Measurements from ENCODE around the gene ABCD3.

ABCD3 gene

GRCh38 chr1:94528299-94528698, 110.1 kb downstream of the ABCD3 start:
- FAIRE-seq: no peak

- FAIRE-seq: no peak
Measured at GRCh38 chr1:94528826-94529225, 110.6 kb downstream of the ABCD3 start.

GRCh38 chr1:94529416-94529815, 111.2 kb downstream of the ABCD3 start:
- no peak for FAIRE-seq

GRCh38 chr1:94530373-94530878, 112.2 kb downstream of the ABCD3 start:
- no peak for FAIRE-seq

GRCh38 chr1:94531664-94532063, 113.5 kb downstream of the ABCD3 start:
- FAIRE-seq: no peak

GRCh38 chr1:94532077-94532476, 113.9 kb downstream of the ABCD3 start:
- FAIRE-seq: no peak

- no peak for FAIRE-seq
Measured at GRCh38 chr1:94535095-94535494, 116.9 kb downstream of the ABCD3 start.

GRCh38 chr1:94535879-94536278, 117.7 kb downstream of the ABCD3 start:
- FAIRE-seq: no peak

GRCh38 chr1:94537254-94537653, 119.1 kb downstream of the ABCD3 start:
- no peak for FAIRE-seq

- FAIRE-seq: no peak
Measured at GRCh38 chr1:94538243-94538827, 120.1 kb downstream of the ABCD3 start.

GRCh38 chr1:94539496-94539895, 121.3 kb downstream of the ABCD3 start:
- FAIRE-seq: no peak

- FAIRE-seq: no peak
Measured at GRCh38 chr1:94540440-94541245, 122.5 kb downstream of the ABCD3 start.

- FAIRE-seq: no peak
Measured at GRCh38 chr1:94541246-94542087, 123.3 kb downstream of the ABCD3 start, which contains the start of gene F3. TSS of gene F3 (minus strand) at chr1:94541759. CDS start at chr1:94541636, 123 bp downstream.

- no peak for FAIRE-seq
Measured at GRCh38 chr1:94542088-94542870, 124.1 kb downstream of the ABCD3 start.

- no peak for FAIRE-seq
Measured at GRCh38 chr1:94543001-94543400, 124.8 kb downstream of the ABCD3 start.

- no peak for FAIRE-seq
Measured at GRCh38 chr1:94543893-94544635, 125.9 kb downstream of the ABCD3 start.

GRCh38 chr1:94544706-94545490, 126.7 kb downstream of the ABCD3 start:
- no peak for FAIRE-seq

- FAIRE-seq: no peak
Measured at GRCh38 chr1:94549706-94550105, 131.5 kb downstream of the ABCD3 start.

- no peak for FAIRE-seq
Measured at GRCh38 chr1:94550396-94550795, 132.2 kb downstream of the ABCD3 start.

- no peak for FAIRE-seq
Measured at GRCh38 chr1:94550800-94551241, 132.6 kb downstream of the ABCD3 start.

- FAIRE-seq: no peak
Measured at GRCh38 chr1:94551449-94551848, 133.3 kb downstream of the ABCD3 start.

Measured in TTC549 (cell line).